HL-60 (cell line): ENCODE results near the gene QRSL1.

Experiments
- GABPA ChIP-seq: IDR thresholded peaks from 2 replicates; pipeline ENCODE4 v1.6.1; 2012; ENCODE audit warnings: low read depth
- POLR2AphosphoS5 ChIP-seq: IDR thresholded peaks from 2 replicates; pipeline ENCODE4 v1.6.1; 2012; ENCODE audit warnings: low read depth
- SPI1 ChIP-seq: IDR thresholded peaks from 2 replicates; pipeline ENCODE4 v1.6.1; 2012; ENCODE audit warnings: low read depth, mild to moderate bottlenecking, borderline replicate concordance
- TF ChIP-seq, protein P1 (sequence below): IDR thresholded peaks from one replicate; pipeline ENCODE4 v1.5.1; 2011; ENCODE audit warnings: low read length, control low read depth, inconsistent platforms; ENCODE audit not compliant: insufficient read depth
- TF ChIP-seq, protein P2 (sequence below): IDR thresholded peaks from 2 replicates; pipeline ENCODE4 v1.6.1; 2012; ENCODE audit warnings: low read depth; ENCODE audit not compliant: insufficient replicate concordance

DNA sequence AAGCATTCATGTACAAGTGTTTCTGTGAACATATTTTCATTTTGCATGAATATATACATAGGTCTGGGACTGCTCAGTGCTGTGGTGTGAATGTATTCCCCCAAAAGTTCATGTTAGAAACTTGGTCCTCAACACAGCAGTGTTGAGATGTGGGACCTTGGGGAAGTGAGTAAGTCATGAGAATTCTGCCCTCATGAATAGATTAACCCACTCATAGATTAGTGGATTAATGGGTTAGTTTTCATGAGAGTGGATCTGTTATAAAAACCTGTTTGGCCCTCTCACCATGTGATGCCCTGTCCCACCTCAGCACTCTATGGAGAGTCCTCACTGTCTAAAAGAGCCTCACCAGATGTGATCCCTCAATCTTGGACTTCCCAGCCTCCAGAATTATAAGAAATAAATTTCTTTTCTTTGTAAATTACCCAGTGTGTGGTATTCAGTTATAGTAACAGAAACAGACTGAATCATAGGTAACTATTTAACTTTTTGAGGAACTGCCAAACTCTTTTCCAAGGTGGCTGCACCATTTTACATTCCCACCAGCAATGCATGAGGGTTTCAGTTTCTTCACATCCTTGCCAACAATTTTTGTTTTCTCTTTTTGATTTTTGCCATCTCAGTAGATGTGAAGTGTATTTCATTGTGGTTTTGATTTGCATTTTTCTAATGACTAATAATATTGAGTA lies 45.3 kb downstream of the QRSL1 start:
- TF ChIP-seq, protein P1, sequence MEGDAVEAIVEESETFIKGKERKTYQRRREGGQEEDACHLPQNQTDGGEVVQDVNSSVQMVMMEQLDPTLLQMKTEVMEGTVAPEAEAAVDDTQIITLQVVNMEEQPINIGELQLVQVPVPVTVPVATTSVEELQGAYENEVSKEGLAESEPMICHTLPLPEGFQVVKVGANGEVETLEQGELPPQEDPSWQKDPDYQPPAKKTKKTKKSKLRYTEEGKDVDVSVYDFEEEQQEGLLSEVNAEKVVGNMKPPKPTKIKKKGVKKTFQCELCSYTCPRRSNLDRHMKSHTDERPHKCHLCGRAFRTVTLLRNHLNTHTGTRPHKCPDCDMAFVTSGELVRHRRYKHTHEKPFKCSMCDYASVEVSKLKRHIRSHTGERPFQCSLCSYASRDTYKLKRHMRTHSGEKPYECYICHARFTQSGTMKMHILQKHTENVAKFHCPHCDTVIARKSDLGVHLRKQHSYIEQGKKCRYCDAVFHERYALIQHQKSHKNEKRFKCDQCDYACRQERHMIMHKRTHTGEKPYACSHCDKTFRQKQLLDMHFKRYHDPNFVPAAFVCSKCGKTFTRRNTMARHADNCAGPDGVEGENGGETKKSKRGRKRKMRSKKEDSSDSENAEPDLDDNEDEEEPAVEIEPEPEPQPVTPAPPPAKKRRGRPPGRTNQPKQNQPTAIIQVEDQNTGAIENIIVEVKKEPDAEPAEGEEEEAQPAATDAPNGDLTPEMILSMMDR = no peak
- TF ChIP-seq GABPA = no peak
- no peak for TF ChIP-seq POLR2AphosphoS5
- TF ChIP-seq, protein P2, sequence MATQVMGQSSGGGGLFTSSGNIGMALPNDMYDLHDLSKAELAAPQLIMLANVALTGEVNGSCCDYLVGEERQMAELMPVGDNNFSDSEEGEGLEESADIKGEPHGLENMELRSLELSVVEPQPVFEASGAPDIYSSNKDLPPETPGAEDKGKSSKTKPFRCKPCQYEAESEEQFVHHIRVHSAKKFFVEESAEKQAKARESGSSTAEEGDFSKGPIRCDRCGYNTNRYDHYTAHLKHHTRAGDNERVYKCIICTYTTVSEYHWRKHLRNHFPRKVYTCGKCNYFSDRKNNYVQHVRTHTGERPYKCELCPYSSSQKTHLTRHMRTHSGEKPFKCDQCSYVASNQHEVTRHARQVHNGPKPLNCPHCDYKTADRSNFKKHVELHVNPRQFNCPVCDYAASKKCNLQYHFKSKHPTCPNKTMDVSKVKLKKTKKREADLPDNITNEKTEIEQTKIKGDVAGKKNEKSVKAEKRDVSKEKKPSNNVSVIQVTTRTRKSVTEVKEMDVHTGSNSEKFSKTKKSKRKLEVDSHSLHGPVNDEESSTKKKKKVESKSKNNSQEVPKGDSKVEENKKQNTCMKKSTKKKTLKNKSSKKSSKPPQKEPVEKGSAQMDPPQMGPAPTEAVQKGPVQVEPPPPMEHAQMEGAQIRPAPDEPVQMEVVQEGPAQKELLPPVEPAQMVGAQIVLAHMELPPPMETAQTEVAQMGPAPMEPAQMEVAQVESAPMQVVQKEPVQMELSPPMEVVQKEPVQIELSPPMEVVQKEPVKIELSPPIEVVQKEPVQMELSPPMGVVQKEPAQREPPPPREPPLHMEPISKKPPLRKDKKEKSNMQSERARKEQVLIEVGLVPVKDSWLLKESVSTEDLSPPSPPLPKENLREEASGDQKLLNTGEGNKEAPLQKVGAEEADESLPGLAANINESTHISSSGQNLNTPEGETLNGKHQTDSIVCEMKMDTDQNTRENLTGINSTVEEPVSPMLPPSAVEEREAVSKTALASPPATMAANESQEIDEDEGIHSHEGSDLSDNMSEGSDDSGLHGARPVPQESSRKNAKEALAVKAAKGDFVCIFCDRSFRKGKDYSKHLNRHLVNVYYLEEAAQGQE = no peak
- TF ChIP-seq SPI1 = no peak
